ENCODE results near the gene BRD4. TPM values are rescaled to one million over a fixed set of nuclear protein-coding genes. Genes with fewer than 3 reads are reported as not detected.
A peak's percentile ranks its signal among the peaks of the same experiment; 100 is the strongest.

The BRD4 gene
- total RNA-seq, 1 experiment from 2014 or later, result 144 TPM

DNA sequence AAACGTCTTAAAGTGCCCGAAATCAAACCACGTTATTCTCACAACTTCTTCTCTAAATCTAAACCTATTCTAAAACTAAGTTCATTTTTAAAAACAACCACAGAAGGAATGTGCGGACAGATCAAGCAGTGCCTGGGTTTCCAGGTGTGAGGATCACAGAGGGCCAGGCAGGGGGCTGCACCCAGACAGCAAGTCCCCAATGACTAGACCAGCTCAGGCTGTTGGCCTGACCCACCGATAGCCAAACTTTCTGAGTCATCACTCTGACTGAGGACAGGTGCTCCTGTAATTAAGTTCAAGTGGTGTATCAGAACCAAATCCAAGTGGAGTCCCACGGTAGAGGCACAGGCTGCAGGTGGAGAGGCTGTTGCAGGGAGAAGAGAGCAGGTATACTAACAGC lies 62.5 kb downstream of the BRD4 start:
- TF ChIP-seq, protein P1, sequence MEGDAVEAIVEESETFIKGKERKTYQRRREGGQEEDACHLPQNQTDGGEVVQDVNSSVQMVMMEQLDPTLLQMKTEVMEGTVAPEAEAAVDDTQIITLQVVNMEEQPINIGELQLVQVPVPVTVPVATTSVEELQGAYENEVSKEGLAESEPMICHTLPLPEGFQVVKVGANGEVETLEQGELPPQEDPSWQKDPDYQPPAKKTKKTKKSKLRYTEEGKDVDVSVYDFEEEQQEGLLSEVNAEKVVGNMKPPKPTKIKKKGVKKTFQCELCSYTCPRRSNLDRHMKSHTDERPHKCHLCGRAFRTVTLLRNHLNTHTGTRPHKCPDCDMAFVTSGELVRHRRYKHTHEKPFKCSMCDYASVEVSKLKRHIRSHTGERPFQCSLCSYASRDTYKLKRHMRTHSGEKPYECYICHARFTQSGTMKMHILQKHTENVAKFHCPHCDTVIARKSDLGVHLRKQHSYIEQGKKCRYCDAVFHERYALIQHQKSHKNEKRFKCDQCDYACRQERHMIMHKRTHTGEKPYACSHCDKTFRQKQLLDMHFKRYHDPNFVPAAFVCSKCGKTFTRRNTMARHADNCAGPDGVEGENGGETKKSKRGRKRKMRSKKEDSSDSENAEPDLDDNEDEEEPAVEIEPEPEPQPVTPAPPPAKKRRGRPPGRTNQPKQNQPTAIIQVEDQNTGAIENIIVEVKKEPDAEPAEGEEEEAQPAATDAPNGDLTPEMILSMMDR (conservative IDR thresholded peaks at IDR 0.05), result no peak
- H3K9me3 ChIP-seq (ENCODE audit: control insufficient read depth, low read depth, low read length), result no peaks in the 10 kb centered on the region
- H3K23ac ChIP-seq (ENCODE audit: insufficient read length, low read depth, low read length), result no peak overlapping the region
- Mint-ChIP-seq H3K27ac (peak overlapping the region in 2 of 3 experiments; percentile 2 to 76; a peak in 2 of 7 replicates), H3K4me1 (no peaks in the 10 kb centered on the region), H3K4me3 (no peak overlapping the region), H3K27me3 (ENCODE audit: low read depth) (no peaks in the 10 kb centered on the region; the same call in 1 of the 2 replicates), H3K36me3 (ENCODE audit: insufficient read depth in 1 of 3, low read depth in 3 of 3) (peaks cover 57 to 81% (median 79%) of the 10 kb centered on the region in 3 experiments; a peak in 6 of 7 replicates), H3K9me3 (no peaks in the 10 kb centered on the region)
- WGBS (ENCODE audit: extremely low coverage, insufficient read length, low lambda C conversion rate), result 100% methylated on average over 2 of the region's 6 CpGs
- H3K27me3 ChIP-seq (ENCODE audit: insufficient read depth, low read length), result no peaks in the 10 kb centered on the region
- H4K5ac ChIP-seq (ENCODE audit: insufficient read length, low read depth, low read length), result no peak overlapping the region
- no peak overlapping the region for H2AFZ ChIP-seq (ENCODE audit: low read length)
- H2BK12ac ChIP-seq (ENCODE audit: insufficient read length, low read depth, low read length), result no peak overlapping the region
- H3K79me2 ChIP-seq (ENCODE audit: insufficient read depth, low read length), result peaks cover 36% of the 10 kb centered on the region; the same call in 1 of the 2 replicates
- no peak overlapping the region for H3K9ac ChIP-seq (ENCODE audit: extremely low read depth, insufficient read length, low read length)
- no peak overlapping the region for H2AK5ac ChIP-seq (ENCODE audit: insufficient read length, low read length)
- no peak overlapping the region for H3K4ac ChIP-seq (ENCODE audit: low read depth, low read length)
- H3K27ac ChIP-seq (ENCODE audit: insufficient read length, low read depth, low read length), result no peak overlapping the region
- no peak overlapping the region for H3K4me2 ChIP-seq (ENCODE audit: insufficient read depth, insufficient read length, low read length)
- H4K91ac ChIP-seq (ENCODE audit: insufficient read length, low read depth, low read length), result no peak overlapping the region
- no peak overlapping the region for H2BK120ac ChIP-seq (ENCODE audit: low read depth, low read length, poor library complexity, severe bottlenecking)
- H2BK20ac ChIP-seq (ENCODE audit: low read depth, low read length, poor library complexity, severe bottlenecking), result no peak overlapping the region
- no peak for DNase-seq
- no peak overlapping the region for H3K18ac ChIP-seq (ENCODE audit: insufficient read length, low read depth, low read length)
- no peaks in the 10 kb centered on the region for H3K4me1 ChIP-seq (ENCODE audit: insufficient read depth, low read length)
- H4K8ac ChIP-seq (replicated peaks; ENCODE audit: insufficient read length, low read depth, low read length), result no peak overlapping the region
- no peaks in the 10 kb centered on the region for H4K20me1 ChIP-seq (ENCODE audit: control insufficient read depth, insufficient read depth, insufficient read length)
- no peak overlapping the region for H2BK15ac ChIP-seq (ENCODE audit: low read depth, low read length)
- H3K56ac ChIP-seq (ENCODE audit: insufficient read length, low read depth, low read length), result no peak overlapping the region
- H3T11ph ChIP-seq (ENCODE audit: low read length), result no peak overlapping the region
- H3K14ac ChIP-seq (ENCODE audit: insufficient read depth, low read length), result no peak overlapping the region
- no peak overlapping the region for H2BK5ac ChIP-seq (ENCODE audit: insufficient read length, low read length)
- no peaks in the 10 kb centered on the region for H3K23me2 ChIP-seq (ENCODE audit: insufficient read length, low read depth, low read length, poor library complexity, severe bottlenecking)
- peaks cover 19% of the 10 kb centered on the region for H3K79me1 ChIP-seq (ENCODE audit: insufficient read depth, low read depth, low read length, poor library complexity, severe bottlenecking)
